ENCODE measurements around the gene GPSM1. TPM values are rescaled to one million over a fixed set of nuclear protein-coding genes. Genes with fewer than 3 reads are reported as not detected.
A peak's percentile ranks its signal among the peaks of the same experiment; 100 is the strongest.

The GPSM1 gene
- total RNA-seq, 1 experiment from 2014 or later: 14.2 TPM

DNA sequence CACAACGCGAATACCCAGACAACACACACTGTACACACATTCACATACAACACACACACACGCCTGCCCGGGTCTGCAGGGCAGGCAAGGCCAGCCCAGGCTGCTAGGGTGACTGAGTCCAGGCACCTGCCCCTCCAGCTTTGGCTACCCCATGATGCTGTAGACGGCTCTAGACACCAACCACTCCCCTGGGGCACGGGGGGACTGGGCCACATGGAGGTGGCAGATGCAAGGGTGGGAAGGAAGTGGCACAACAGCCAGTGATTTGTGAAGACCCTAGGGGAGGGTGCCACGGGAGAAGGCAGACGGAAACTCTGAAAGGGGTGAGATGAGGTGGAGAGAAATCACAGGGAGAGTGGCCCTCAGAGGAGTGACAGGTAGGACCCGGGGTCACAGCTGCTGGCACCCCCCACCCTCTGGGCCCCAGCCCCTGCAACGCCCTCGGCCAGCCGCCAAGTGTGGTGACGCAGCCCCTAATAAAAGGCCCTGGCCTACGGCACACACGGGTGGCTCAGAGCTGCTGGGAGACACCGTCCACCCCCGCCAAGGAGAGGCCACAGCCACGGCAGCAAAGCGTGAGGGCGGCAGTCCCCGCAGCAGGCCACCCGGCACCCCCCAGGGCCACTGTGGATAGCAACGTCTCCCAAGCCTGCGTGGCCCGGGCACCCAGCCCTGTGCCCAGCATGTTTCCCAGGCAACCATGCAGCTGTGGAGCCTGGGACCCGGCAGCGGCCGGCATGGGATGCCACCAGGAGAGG, 16.9 kb upstream of the GPSM1 start:
- H3K27ac Mint-ChIP-seq: no peak overlapping the region
- no peak for DNase-seq (ENCODE audit: low spot score)
- TF ChIP-seq RORB (CRISPR knock-in tag; IDR thresholded peaks at IDR 0.05) (no peak), ZNF219 (CRISPR knock-in tag; IDR thresholded peaks at IDR 0.05; ENCODE audit: borderline replicate concordance) (no peak), ZNF671 (CRISPR knock-in tag; IDR thresholded peaks at IDR 0.05) (no peak), ELF4 (CRISPR knock-in tag; IDR thresholded peaks at IDR 0.05; ENCODE audit: low read depth) (no peak), ZNF396 (CRISPR knock-in tag; IDR thresholded peaks at IDR 0.05; ENCODE audit: borderline replicate concordance) (no peak), ZNF423 (CRISPR knock-in tag; IDR thresholded peaks at IDR 0.05) (no peak), ZNF416 (CRISPR knock-in tag; IDR thresholded peaks at IDR 0.05) (no peak), CBFB (CRISPR knock-in tag; IDR thresholded peaks at IDR 0.05; ENCODE audit: low read depth) (no peak), NR3C1 (CRISPR knock-in tag; conservative IDR thresholded peaks at IDR 0.05; ENCODE audit: low read depth) (no peak), NFE2L1 (CRISPR knock-in tag; IDR thresholded peaks at IDR 0.05) (no peak)
- TF ChIP-seq, protein P1, sequence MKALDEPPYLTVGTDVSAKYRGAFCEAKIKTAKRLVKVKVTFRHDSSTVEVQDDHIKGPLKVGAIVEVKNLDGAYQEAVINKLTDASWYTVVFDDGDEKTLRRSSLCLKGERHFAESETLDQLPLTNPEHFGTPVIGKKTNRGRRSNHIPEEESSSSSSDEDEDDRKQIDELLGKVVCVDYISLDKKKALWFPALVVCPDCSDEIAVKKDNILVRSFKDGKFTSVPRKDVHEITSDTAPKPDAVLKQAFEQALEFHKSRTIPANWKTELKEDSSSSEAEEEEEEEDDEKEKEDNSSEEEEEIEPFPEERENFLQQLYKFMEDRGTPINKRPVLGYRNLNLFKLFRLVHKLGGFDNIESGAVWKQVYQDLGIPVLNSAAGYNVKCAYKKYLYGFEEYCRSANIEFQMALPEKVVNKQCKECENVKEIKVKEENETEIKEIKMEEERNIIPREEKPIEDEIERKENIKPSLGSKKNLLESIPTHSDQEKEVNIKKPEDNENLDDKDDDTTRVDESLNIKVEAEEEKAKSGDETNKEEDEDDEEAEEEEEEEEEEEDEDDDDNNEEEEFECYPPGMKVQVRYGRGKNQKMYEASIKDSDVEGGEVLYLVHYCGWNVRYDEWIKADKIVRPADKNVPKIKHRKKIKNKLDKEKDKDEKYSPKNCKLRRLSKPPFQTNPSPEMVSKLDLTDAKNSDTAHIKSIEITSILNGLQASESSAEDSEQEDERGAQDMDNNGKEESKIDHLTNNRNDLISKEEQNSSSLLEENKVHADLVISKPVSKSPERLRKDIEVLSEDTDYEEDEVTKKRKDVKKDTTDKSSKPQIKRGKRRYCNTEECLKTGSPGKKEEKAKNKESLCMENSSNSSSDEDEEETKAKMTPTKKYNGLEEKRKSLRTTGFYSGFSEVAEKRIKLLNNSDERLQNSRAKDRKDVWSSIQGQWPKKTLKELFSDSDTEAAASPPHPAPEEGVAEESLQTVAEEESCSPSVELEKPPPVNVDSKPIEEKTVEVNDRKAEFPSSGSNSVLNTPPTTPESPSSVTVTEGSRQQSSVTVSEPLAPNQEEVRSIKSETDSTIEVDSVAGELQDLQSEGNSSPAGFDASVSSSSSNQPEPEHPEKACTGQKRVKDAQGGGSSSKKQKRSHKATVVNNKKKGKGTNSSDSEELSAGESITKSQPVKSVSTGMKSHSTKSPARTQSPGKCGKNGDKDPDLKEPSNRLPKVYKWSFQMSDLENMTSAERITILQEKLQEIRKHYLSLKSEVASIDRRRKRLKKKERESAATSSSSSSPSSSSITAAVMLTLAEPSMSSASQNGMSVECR (CRISPR knock-in tag; IDR thresholded peaks at IDR 0.05; ENCODE audit: borderline replicate concordance): no peak
- TF ChIP-seq, protein P2, sequence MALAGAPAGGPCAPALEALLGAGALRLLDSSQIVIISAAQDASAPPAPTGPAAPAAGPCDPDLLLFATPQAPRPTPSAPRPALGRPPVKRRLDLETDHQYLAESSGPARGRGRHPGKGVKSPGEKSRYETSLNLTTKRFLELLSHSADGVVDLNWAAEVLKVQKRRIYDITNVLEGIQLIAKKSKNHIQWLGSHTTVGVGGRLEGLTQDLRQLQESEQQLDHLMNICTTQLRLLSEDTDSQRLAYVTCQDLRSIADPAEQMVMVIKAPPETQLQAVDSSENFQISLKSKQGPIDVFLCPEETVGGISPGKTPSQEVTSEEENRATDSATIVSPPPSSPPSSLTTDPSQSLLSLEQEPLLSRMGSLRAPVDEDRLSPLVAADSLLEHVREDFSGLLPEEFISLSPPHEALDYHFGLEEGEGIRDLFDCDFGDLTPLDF (CRISPR knock-in tag; IDR thresholded peaks at IDR 0.05): no peak
- TF ChIP-seq, protein P3, sequence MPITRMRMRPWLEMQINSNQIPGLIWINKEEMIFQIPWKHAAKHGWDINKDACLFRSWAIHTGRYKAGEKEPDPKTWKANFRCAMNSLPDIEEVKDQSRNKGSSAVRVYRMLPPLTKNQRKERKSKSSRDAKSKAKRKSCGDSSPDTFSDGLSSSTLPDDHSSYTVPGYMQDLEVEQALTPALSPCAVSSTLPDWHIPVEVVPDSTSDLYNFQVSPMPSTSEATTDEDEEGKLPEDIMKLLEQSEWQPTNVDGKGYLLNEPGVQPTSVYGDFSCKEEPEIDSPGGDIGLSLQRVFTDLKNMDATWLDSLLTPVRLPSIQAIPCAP (CRISPR knock-in tag; IDR thresholded peaks at IDR 0.05): no peak
- ATAC-seq: no peak
- H3K27me3 Mint-ChIP-seq (ENCODE audit: low read depth): no peaks in the 10 kb centered on the region; the same call in 1 of the 2 replicates
- ChIA-PET POLR2A (interaction anchor here (0.9 kb wide), 1 partner anchor 16 kb away, joined by 3 read pairs; no protein-coding TSS in a partner anchor), CTCF (no interaction called here)
- peaks cover 9% of the 10 kb centered on the region for H3K36me3 Mint-ChIP-seq
- peaks cover 12% of the 10 kb centered on the region for H3K9me3 Mint-ChIP-seq
- H3K4me1 Mint-ChIP-seq: no peaks in the 10 kb centered on the region
- H3K4me3 Mint-ChIP-seq: no peak overlapping the region

DNA sequence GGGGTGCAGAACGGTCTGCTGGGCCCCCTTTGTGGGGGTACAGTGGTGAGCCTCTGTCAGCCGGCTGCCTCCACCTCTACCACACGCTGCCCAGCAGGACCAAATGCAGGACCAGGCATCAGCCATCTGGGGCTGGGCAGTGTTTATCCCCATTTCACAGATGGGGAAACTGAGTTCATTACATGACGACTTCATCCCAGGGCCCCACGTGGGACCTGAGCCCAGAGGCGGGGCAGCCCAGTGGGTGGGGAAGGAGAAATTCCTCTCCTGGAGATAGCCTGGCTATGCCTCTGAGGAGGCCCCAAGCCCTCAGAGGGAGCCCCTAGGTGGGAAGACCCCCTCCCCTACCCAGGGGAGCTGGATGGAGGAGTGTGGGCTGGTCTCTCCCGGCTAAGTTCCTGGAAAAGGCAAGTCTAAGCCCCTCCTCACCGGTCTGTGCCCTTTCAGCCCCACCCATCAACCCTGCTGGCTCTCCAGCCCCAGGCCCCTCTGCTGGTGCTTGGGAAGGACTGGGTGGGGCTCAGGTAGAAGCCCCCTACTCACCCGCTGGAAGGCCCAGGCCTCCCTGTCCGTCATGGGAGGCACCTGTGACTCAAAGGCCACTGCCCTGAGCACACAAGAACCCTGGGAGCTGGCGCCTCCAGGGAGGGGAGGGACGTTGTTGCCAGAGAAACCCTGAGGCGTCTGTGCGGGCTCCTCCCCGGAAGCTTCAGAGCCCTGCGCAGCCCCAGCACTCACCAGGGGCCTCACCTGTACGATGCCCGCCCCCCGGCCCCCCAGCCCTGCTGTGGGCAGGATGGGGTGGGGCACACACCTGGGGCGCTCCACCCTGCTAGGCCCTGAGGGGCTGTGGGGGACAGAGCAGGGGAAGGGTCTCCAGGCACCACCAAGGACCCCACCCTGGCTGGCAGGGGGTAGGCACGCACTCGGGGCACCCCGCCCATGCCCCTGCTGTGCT, 16.0 kb upstream of the GPSM1 start:
- Mint-ChIP-seq H3K27ac (no peak overlapping the region), H3K4me3 (no peak overlapping the region), H3K27me3 (ENCODE audit: low read depth) (no peaks in the 10 kb centered on the region; the same call in 1 of the 2 replicates), H3K36me3 (peaks cover 16% of the 10 kb centered on the region), H3K9me3 (peaks cover 21% of the 10 kb centered on the region), H3K4me1 (no peaks in the 10 kb centered on the region)
- TF ChIP-seq SMAD4 (CRISPR knock-in tag; IDR thresholded peaks at IDR 0.05) (no peak), ZNF416 (CRISPR knock-in tag; IDR thresholded peaks at IDR 0.05) (no peak), RORB (CRISPR knock-in tag; IDR thresholded peaks at IDR 0.05) (no peak), HMGXB4 (CRISPR knock-in tag; IDR thresholded peaks at IDR 0.05) (no peak)
- DNase-seq (ENCODE audit: low spot score): no peak
- ChIA-PET CTCF (interaction anchor here (0.7 to 1.9 kb wide), 2 partner anchors 17 to 28 kb away, joined by 3 to 11 read pairs; partner anchors contain the start of gene GPSM1), POLR2A (interaction anchor here (0.9 kb wide), 1 partner anchor 15 kb away, joined by 3 read pairs; no protein-coding TSS in a partner anchor)
- ATAC-seq: peak; percentile 19; the same call in 1 of the 2 replicates

All from WTC11 (cell line).